ENCODE data around the gene DPEP1.
"Not testable (repeated sequence)": the region's sequence is repeated elsewhere in the genome, so short reads cannot be mapped to it uniquely, and the experiment has no call there.

Gene DPEP1

GRCh38 chr16:89657442-89658220 is 44.2 kb downstream of the DPEP1 start, which contains the start of the genes CHMP1A and SPATA33:
Gene CHMP1A, minus strand, starts transcription at chr16:89657708. Its CDS starts 120 bp downstream, at chr16:89657588.
Gene SPATA33, plus strand, starts transcription at chr16:89657836. Its CDS starts 76 bp downstream, at chr16:89657912.
- no peak for TF ChIP-seq CTCF (IDR thresholded peaks at IDR 0.05; ENCODE audit: low read depth, low read length)
- no peaks in the 10 kb centered on the region for H3K9me3 ChIP-seq
- H3K27me3 ChIP-seq: no peaks in the 10 kb centered on the region
- DNase-seq: peak; percentile 94
- no peaks in the 10 kb centered on the region for H3K4me1 ChIP-seq
- H3K36me3 ChIP-seq: peaks cover 17% of the 10 kb centered on the region
- peak within 1 kb of the TSS; percentile 94 for H3K4me3 ChIP-seq (ENCODE audit: low read depth, low read length)

- no peaks in the 10 kb centered on the region for H3K4me1 ChIP-seq
- H3K9me3 ChIP-seq: no peaks in the 10 kb centered on the region
- peak; percentile 24 for DNase-seq
- peaks cover 17% of the 10 kb centered on the region for H3K36me3 ChIP-seq
- peak overlapping the region; percentile 94 for H3K4me3 ChIP-seq (ENCODE audit: low read depth, low read length)
- no peak for TF ChIP-seq CTCF (IDR thresholded peaks at IDR 0.05; ENCODE audit: low read depth, low read length)
- H3K27me3 ChIP-seq: no peaks in the 10 kb centered on the region
Observed at GRCh38 chr16:89658221-89658879, 44.9 kb downstream of the DPEP1 start.

- Histone ChIP-seq H3K36me3 (peaks cover 17% of the 10 kb centered on the region), H3K9me3 (no peaks in the 10 kb centered on the region), H3K4me3 (ENCODE audit: low read depth, low read length) (no peak overlapping the region), H3K4me1 (no peaks in the 10 kb centered on the region), H3K27me3 (no peaks in the 10 kb centered on the region)
- DNase-seq: no peak
- TF ChIP-seq CTCF (IDR thresholded peaks at IDR 0.05; ENCODE audit: low read depth, low read length): no peak
Observed at GRCh38 chr16:89660146-89660545, 46.7 kb downstream of the DPEP1 start.

- peaks cover 17% of the 10 kb centered on the region for H3K36me3 ChIP-seq
- no peaks in the 10 kb centered on the region for H3K27me3 ChIP-seq
- no peaks in the 10 kb centered on the region for H3K4me1 ChIP-seq
- no peaks in the 10 kb centered on the region for H3K9me3 ChIP-seq
- H3K4me3 ChIP-seq (ENCODE audit: low read depth, low read length): no peak overlapping the region
- DNase-seq: no peak
- no peak for TF ChIP-seq CTCF (IDR thresholded peaks at IDR 0.05; ENCODE audit: low read depth, low read length)
Observed at GRCh38 chr16:89661215-89661614, 47.8 kb downstream of the DPEP1 start.

GRCh38 chr16:89664238-89664637 is 50.8 kb downstream of the DPEP1 start:
- not testable (repeated sequence) for H3K9me3 ChIP-seq; DNase-seq; H3K4me3 ChIP-seq (ENCODE audit: low read depth, low read length); H3K27me3 ChIP-seq; H3K4me1 ChIP-seq
- peaks cover 17% of the 10 kb centered on the region for H3K36me3 ChIP-seq

- H3K27me3 ChIP-seq; H3K36me3 ChIP-seq; H3K4me3 ChIP-seq (ENCODE audit: low read depth, low read length); H3K4me1 ChIP-seq; H3K9me3 ChIP-seq: not testable (repeated sequence)
- DNase-seq: peak; percentile 73
- TF ChIP-seq CTCF (IDR thresholded peaks at IDR 0.05; ENCODE audit: low read depth, low read length): peak; percentile 62
Observed at GRCh38 chr16:89667000-89667399, 53.6 kb downstream of the DPEP1 start.

Measured in BE2C (cell line).